ENCODE results near the gene ZMYM4.

DNA sequence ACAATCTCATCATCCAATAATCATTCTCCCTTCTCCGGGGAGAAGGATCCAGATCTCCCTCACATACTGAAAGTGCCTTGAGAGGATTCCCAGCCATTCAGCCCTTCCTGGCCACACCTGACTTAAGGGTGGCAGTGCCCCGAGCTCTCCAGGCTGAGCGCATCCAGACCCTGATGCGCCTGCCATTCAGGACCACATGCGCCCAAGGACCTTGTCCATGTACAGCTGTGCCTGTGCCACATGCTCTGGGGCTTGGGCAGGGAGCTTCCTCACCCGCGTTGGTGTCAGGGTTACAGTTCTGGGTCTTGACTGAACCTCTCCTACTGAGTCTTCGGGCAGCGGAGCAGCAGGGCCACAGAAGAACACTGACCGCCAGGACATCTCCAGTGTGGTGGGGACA lies 167.6 kb downstream of the ZMYM4 start:
- TF ChIP-seq, protein P1, sequence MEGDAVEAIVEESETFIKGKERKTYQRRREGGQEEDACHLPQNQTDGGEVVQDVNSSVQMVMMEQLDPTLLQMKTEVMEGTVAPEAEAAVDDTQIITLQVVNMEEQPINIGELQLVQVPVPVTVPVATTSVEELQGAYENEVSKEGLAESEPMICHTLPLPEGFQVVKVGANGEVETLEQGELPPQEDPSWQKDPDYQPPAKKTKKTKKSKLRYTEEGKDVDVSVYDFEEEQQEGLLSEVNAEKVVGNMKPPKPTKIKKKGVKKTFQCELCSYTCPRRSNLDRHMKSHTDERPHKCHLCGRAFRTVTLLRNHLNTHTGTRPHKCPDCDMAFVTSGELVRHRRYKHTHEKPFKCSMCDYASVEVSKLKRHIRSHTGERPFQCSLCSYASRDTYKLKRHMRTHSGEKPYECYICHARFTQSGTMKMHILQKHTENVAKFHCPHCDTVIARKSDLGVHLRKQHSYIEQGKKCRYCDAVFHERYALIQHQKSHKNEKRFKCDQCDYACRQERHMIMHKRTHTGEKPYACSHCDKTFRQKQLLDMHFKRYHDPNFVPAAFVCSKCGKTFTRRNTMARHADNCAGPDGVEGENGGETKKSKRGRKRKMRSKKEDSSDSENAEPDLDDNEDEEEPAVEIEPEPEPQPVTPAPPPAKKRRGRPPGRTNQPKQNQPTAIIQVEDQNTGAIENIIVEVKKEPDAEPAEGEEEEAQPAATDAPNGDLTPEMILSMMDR (IDR thresholded peaks at IDR 0.05): no peak
- no peak for TF ChIP-seq ZFX (IDR thresholded peaks at IDR 0.05; ENCODE audit: borderline replicate concordance)
